GM19099 (cell line): Measurements from ENCODE around the gene IL10.

ENCODE experiments used
- POLR2A ChIP-seq: IDR thresholded peaks from 3 replicates; pipeline ENCODE4 v1.6.1; 2011; ENCODE audit warnings: low read depth; ENCODE audit not compliant: insufficient read length; ENCODE audit errors: extremely low read depth

Gene IL10

DNA sequence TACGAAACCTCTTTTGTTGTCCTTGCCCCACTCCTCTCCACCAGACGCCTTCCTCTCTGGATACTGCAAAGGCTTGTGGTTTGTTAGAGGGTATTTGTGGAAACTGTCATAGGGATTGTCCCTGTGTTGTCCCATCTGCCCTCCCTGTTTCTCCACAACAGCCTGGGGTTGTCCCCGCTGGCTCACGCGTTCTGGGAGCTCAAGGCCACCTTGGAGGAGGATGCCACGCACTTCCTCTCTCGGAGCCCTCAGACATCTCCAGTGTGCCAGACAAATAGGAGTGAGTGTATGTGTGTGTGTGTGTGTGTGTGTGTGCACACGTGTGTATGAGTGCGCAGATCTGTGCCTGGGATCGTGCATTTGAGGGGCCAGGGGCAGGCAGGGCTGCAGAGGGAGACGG is 39.3 kb downstream of the IL10 start:
- TF ChIP-seq POLR2A, result no peak

DNA sequence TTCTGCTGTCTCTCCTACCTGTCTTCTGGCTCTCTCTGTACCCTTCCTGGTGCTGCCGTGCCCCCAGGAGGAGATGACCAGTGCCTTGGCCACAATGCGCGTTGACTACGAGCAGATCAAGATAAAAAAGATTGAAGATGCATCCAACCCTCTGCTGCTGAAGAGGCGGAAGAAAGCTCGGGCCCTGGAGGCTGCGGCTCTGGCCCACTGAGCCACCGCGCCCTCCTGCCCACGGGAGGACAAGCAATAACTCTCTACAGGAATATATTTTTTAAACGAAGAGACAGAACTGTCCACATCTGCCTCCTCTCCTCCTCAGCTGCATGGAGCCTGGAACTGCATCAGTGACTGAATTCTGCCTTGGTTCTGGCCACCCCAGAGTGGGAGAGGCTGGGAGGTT is 39.8 kb downstream of the IL10 start:
- TF ChIP-seq POLR2A, result no peak

DNA sequence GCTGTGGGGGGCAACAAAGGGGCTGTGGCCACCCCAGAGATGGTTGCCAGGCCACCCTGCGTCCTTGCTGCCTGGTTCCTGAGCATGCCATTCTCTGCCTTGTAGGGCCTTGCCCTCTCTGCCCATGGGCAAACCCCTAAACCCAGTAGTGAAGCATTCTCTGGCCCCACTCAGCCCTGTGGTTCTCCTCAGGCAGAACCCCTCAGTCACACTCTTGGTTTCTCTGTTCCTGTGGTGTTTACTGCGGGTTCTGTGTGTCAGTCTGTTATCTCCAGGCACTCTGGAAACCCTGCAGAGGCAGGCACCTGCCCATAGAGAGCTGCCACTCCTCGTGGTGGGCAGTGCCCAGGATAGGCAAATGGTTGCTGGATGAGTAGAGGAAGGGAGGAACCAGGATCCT is 42.8 kb downstream of the IL10 start:
- TF ChIP-seq POLR2A, result no peak

DNA sequence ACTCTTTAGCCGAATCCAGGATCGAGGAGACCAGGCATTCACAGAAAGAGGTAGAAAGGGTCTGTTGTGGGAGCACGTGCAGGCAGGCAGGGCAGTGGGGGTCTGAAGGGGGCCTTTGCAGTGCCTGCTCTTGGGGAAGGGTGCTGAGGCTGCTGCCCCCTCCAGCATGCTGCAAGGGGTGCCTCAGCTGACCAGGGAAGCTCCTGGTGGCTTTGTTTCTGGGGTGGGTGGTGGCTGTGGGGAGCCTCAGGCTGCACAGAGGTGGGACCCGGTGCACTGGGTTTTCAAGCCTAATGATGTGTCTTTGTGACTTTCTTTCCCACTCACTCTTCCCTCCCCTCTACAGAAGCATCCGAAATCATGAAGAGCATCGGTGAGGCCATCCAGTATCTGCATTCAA is 43.2 kb downstream of the IL10 start:
- no peak for TF ChIP-seq POLR2A

DNA sequence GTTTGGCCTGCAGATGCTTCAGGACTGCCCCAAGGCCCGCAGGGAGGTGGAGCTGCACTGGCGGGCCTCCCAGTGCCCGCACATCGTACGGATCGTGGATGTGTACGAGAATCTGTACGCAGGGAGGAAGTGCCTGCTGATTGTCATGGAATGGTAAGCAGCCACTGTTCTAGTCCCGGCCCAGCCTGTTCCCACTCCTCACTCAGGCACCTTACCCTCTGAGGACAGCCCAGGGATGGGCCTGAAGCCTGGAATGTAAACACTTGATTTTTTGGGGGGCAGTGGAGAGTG is 43.7 kb downstream of the IL10 start:
- no peak for TF ChIP-seq POLR2A

DNA sequence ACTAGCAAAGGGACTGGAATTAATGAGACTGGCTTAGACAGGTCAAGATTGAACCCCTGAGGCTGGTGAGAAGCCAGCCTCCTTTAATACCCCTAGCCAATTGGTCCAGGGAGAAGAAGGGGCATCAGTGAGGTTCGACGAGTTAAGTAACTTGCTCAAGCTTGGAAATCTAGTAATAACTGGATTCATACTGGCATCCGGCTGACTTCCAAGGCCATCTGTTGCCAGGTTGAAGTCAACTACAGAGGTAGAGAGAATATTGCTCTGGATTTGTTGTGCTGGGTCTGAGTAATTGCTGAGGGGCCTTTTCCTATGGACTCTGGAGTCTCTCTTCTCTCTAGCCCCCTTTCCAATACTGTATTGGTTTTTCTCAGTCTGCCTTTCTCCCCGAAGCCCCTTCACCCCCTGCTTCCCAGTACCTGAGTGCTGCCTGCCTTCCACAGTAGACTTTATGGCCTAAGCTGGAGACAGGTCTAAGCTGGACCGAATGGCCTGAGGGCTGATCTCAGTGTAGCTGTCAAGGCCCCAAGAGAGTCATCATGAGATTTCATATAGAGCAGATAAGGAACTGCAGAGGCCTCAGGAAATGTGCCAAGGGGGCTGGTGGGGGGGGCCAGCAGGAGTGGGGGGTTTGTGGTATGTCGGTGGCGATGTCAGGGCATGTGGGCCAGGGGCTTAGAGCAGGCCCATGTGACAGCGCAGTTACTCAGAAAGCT is 44.2 kb downstream of the IL10 start:
- TF ChIP-seq POLR2A, result no peak

DNA sequence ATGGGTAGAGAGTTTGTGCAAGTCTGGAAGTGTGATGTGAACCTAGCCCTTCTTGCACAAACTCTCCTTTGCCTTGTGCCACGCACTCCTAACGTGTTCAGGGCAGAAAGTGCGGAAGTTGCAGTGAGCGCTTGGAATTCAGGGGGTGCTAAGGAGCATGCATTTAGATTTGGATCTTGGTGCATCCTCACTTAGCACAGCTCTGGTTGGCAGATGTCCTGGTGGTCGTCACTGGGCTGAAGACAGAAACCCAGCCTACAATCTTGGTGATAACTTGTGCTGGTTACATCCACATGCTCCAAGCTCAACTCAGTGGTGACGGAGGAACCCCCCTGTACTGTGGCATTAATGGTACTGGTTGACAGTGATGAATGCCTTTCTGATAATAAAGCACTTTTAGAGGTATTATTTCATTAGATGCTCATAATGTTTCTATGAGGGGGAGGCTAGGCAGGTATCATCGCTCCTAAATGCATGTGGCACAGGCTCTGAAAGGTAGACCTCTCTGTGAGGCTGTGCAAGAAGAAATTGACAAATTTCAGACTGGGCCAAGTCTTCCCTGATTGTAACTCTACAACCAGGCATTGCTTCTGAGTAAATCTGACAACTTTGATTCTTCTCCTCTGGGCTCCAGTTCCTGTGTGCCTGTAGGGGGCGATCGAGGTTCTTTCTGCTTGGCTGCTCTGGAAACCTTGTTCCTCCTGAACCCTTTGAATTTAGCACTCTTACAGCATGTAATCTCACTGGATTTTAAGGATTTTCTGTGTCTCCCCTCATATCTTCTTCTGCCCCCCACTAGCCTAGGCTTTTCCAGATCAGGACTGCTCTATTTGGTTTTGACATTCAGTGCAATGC is 47.0 kb downstream of the IL10 start:
- no peak for TF ChIP-seq POLR2A

DNA sequence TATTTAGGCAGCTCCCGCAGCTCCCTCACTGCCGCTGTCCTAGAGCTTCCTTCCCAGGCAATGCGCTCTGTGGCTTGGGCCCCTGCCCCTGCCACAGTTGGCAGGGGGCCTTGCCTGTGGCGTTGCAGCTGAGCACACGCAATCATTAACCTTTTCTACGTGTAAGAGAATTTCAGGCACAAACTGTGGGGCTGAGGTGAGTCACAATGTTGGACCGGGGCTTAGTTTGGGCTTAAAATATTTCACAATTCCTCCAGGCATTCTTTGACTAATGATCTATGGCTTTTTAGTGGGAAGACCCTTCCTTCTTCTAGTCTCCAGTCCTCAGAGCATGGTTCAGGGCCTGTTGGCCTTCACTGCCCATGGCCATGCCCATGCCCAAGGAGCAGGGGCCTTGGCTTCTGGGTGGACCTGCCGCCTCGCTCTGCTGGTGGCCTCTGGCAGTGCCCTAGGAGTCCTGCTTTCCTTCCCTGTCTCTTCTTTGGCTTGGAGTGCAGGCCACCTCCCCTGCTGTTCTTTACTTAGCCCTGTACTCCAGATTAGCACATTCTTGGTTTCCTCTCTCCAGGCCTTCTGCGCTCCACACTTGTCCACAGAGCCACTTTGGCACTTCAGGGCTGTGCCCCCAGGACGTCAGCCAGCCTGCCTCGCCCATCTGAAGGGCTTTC is 48.4 kb downstream of the IL10 start:
- TF ChIP-seq POLR2A, result no peak

DNA sequence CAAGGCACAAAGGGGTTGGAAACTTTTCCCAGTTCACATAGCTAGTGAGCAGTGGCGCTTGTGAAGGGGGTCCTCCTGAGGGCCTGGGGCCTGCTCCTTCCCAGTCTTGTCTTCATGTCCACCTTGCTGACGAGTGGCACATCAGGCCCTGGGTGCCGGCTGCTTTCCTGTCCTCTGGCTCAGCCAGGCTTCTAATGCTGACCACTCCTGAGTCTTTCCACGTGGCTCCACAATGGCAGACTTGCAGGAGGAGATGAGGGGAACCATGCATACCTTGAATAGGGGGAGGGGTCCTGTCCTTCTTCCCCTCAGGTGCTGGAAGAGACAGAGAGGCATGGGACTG is 48.9 kb downstream of the IL10 start:
- no peak for TF ChIP-seq POLR2A

DNA sequence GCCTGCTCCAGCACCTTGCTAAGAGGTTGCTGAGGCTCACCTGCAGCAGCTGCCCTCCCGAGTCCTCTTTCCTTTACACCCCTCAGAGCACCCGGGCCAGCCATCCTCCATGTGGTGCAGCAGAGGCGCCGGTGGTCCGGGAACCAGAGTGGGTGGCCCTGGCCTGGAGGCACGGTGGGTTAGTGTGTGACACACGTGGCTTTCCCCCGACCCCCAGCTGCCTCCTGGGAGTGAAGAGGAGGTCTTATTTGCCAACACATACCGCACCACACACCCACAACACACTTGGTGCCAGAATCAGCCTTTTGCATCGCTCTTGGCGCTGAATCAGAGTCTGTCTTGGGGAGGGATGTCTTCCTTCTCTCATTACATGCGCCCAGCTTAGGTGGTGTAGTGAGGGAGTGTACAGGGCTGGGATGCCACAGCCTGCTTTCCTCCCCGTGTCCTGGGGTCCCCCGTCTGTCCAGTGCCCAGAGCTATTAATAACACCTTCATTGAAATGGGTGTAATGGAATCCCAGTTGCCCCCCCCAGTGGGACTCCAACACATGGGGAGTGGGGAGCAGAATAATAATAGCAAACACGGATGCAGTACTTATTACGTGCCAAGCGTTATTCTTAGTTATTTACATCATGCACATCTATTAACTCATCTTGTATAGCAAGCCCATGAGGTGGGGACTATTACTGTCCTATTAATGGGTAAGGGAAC is 49.4 kb downstream of the IL10 start:
- no peak for TF ChIP-seq POLR2A

DNA sequence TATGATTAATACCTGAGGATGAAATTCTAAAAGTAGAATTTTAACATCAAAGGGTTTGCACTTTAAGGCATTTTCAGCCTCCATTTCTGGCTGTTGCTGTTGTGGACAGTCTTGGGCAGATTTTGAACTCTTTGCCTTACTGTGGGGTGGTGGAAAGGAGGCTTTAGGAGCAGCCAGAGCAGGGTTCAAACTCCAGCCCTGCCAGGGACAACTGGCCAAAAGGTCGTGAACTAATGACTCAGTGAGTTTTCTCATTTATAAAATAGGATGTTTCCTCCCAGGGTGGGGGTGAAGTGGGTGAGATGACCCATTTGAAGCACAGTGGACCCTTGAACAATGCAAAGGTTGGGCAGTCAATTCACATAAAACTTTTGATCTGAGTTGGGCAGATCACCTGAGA is 50.8 kb downstream of the IL10 start:
- TF ChIP-seq POLR2A, result no peak

DNA sequence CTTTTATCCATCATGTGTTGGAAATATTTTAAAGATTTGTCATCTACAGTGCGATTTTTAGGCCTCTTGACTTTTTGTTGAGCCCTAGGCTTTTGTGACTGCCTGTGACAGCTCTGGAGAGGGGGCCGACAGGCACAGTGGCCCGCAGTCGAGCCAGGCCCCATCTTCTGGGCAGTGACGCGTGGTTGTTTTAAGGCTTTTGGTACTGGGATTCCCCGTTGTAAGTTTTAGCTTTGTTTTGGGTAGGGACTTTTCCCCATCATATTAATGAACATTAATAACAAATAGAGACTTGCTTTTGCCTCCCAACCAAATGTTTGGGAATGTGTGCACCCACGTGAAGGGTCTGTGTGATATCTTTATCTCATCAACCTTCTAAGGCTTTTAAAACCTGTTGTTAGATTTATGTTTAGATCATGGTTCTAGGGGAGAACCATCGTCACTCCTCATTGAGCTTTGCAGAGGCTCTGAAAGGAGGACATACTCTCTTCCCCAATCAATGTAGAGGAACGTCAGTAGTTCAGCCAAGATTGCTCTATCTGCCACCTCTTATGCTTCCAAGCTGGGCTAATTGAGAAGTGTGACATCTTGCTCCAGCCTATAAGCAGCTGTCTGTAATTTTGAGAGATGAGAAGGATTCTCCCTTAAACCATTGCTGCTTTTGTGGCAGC is 53.0 kb downstream of the IL10 start:
- TF ChIP-seq POLR2A, result no peak

DNA sequence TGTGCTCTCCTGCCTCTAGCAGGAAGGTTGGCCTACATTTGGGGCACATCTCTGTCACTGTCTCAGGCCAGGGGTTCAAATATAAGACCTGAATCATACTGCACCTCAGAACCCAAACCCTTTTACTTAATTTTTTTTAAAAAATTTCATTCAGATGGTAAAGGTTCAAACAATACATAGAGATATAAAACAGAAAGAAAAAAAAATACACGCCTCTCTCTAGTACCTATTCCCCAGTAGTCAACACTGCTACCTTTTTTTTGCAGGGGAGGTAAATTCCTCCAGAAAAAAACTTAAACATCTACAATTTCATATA is 54.7 kb downstream of the IL10 start:
- no peak for TF ChIP-seq POLR2A
